ENCODE data around the gene PPIE.
A peak's percentile ranks its signal among the peaks of the same experiment; 100 is the strongest.

The PPIE gene

DNA sequence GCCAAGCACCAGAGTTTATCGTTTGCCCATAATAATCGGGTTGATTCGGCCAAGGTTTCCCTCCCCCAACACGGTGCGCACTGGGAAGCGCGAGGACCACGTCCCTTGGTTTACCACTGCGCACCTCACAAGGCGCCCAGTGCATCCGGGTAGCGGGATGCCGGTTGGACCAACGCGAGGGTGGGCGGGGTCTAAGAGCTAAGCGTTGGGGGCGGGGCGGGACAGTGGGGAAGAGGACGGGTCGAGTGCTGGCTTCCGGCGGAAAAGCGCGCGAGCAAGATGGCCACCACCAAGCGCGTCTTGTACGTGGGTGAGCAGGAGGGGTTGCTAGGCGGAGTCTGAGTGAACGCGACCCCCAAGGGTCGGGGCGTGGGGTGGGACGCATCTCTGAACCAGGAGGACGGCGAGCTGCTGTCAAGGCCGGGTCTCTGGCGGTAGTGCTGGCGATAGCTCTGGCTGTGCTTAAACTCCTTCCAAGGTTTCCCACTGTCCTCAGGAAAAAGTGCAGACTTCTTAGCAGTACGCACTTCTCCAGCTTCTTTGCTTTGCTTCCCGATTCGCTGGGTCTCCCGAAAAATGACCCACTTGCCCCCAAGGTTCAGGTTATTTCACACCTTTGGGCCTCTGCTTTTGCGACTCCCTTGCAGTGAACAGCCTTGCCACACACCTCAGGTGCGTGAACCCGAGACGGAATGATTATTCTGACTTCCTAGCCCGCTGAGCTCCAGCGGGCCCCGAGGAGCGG lies at the start of gene PPIE:
PPIE (plus strand) TSS at position 261 of the 745 bp plus-strand sequence; CDS start at position 280, 19 bp downstream.
- peak; percentile 93 to 95 for DNase-seq
- peak within 1 kb of the TSS; percentile 70 for H3K27ac ChIP-seq
- H3K4me1 ChIP-seq: peaks cover 0 to 16% (median 10%) of the 10 kb centered on the region in 4 donors
- peaks cover 26 to 35% (median 33%) of the 10 kb centered on the region in 3 donors for H3K36me3 ChIP-seq
- TF ChIP-seq, protein P1, sequence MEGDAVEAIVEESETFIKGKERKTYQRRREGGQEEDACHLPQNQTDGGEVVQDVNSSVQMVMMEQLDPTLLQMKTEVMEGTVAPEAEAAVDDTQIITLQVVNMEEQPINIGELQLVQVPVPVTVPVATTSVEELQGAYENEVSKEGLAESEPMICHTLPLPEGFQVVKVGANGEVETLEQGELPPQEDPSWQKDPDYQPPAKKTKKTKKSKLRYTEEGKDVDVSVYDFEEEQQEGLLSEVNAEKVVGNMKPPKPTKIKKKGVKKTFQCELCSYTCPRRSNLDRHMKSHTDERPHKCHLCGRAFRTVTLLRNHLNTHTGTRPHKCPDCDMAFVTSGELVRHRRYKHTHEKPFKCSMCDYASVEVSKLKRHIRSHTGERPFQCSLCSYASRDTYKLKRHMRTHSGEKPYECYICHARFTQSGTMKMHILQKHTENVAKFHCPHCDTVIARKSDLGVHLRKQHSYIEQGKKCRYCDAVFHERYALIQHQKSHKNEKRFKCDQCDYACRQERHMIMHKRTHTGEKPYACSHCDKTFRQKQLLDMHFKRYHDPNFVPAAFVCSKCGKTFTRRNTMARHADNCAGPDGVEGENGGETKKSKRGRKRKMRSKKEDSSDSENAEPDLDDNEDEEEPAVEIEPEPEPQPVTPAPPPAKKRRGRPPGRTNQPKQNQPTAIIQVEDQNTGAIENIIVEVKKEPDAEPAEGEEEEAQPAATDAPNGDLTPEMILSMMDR (IDR thresholded peaks at IDR 0.05): no peak
- H3K4me3 ChIP-seq: peak within 1 kb of the TSS; percentile 68 to 78
- intact Hi-C loops (cut with DNase I; ENCODE audit: low total_unique reads): no loop called here
- peaks cover 0 to 19% of the 10 kb centered on the region in 2 donors for H3K27me3 ChIP-seq
- no peaks in the 10 kb centered on the region for H3K9me3 ChIP-seq

DNA sequence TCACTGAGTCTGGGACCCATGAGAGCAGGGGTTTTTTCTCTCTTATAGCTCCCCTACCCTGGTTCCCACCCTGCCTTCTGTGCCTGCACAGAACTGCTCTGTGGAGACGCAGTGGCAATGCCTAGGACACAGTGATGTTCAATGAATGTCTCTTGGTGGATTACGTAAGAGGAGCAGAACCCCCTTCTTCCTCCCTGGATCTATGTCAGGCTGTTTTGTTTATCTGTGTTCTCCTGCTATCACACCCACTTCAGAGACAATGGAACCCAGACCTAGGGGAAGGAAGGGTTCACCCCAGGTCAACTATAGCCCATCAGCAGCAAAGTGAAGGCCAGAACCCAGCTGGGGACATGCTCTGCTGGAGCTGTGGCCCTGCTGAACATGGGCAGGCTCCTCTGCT lies 49.5 kb upstream of the PPIE start:
- Histone ChIP-seq H3K36me3 (no peaks in the 10 kb centered on the region), H3K9me3 (no peaks in the 10 kb centered on the region), H3K4me1 (peaks cover 0 to 24% (median 18%) of the 10 kb centered on the region in 4 donors), H3K27ac (no peak overlapping the region), H3K27me3 (peaks cover 0 to 83% of the 10 kb centered on the region in 2 donors), H3K4me3 (no peak overlapping the region)
- no peak for DNase-seq
- TF ChIP-seq, protein P1 (IDR thresholded peaks at IDR 0.05): no peak
- intact Hi-C loops (cut with DNase I; ENCODE audit: low total_unique reads): no loop called here

DNA sequence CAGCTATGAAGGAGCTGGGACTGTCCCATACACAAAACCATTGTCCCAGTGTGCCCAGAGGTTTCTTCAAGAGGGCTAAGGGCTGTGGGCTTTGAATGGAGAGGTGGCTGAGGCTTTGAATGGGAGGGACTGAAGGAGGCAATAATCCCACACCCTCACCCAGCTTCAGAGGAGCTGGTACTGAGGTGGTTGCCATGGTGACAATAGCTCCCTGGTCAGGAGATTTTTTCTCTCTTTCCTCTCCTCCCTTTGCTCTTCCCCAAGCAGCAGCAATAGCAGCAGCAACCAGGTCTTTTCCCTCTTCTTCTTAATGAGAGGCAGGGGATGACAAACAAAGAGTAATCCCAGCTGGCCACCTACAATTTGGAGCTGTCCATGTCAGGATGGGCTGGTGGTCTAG lies 49.0 kb upstream of the PPIE start:
- no peak for DNase-seq
- TF ChIP-seq, protein P1 (IDR thresholded peaks at IDR 0.05): no peak
- Histone ChIP-seq H3K27ac (no peak overlapping the region), H3K4me3 (no peak overlapping the region), H3K9me3 (no peaks in the 10 kb centered on the region), H3K27me3 (peaks cover 0 to 78% of the 10 kb centered on the region in 2 donors), H3K36me3 (no peaks in the 10 kb centered on the region), H3K4me1 (peaks cover 0 to 24% (median 18%) of the 10 kb centered on the region in 4 donors)
- intact Hi-C loops (cut with DNase I; ENCODE audit: low total_unique reads): no loop called here

DNA sequence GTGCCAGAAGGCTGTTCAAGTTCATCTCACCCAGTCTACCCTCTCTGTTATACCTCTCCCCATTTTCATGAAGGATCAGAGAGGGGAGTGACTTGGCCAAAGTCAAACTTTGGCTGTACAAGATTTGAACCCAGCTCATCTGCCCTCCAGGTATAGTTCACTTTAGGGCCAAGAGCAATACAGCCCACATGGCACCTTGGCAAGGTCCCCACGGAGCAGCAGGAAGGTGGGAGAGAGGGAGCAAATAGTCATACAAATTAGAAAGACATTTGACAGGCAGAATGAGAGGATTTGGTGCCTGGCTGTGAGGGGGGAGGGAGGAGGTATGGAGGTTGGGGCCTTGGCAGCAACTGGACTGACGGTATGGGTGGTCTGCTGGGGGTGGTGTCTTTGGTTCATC lies 48.5 kb upstream of the PPIE start:
- H3K4me3 ChIP-seq: no peak overlapping the region
- TF ChIP-seq, protein P1 (IDR thresholded peaks at IDR 0.05): no peak
- no peaks in the 10 kb centered on the region for H3K36me3 ChIP-seq
- H3K4me1 ChIP-seq: peaks cover 0 to 24% (median 18%) of the 10 kb centered on the region in 4 donors
- peaks cover 0 to 73% of the 10 kb centered on the region in 2 donors for H3K27me3 ChIP-seq
- intact Hi-C loops (cut with DNase I; ENCODE audit: low total_unique reads): no loop called here
- DNase-seq: no peak
- no peaks in the 10 kb centered on the region for H3K9me3 ChIP-seq
- no peak overlapping the region for H3K27ac ChIP-seq

DNA sequence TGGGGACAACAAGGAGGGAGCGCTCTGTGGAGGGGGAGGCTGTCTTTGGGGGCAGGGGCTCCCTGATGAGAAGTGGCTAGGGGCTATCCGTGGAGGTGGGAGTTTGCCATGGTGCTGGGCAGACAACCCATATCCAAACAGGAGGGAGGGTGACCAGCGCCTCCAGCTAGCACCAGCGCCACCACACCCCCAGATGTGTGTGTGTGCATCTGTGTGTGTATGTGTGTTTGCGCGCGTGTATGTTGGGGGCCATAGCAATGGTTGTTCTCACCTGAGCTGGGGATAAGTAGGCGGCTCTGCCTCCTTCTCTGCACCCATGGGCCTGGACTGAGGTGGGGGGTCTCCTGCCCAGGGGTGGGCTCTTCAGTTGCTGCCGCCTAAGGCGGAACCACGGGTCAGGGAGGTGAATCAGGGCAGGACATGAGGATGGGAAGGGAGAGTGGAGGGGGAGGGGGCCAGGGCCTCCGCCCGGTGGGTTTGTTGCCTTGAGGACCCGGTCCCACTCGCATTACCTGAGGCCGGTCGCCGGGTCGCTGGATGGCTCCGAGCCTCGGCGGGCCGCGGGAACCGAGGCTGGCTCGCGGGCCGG lies 47.8 kb upstream of the PPIE start:
- no peaks in the 10 kb centered on the region for H3K36me3 ChIP-seq
- H3K4me1 ChIP-seq: peaks cover 0 to 24% (median 18%) of the 10 kb centered on the region in 4 donors
- peak overlapping the region; percentile 34 to 50 for H3K4me3 ChIP-seq
- H3K9me3 ChIP-seq: no peaks in the 10 kb centered on the region
- TF ChIP-seq, protein P1 (IDR thresholded peaks at IDR 0.05): no peak
- peaks cover 0 to 69% of the 10 kb centered on the region in 2 donors for H3K27me3 ChIP-seq
- no peak for DNase-seq
- intact Hi-C loops (cut with DNase I; ENCODE audit: low total_unique reads): no loop called here
- no peak overlapping the region for H3K27ac ChIP-seq

All from tibial artery (tissue), 4 donors.